Measurements from ENCODE around the gene ERCC6L2. TPM values are rescaled to one million over a fixed set of nuclear protein-coding genes. Genes with fewer than 3 reads are reported as not detected.

Gene ERCC6L2
- total RNA-seq: 20.3 TPM
- long read RNA-seq, partial matches to known transcripts: 2 of 5 reads
- long read RNA-seq, other reads (novel, unspliced or antisense): 3 of 5 reads

GRCh38 chr9:95875305-95876137 lies at the start of gene ERCC6L2:
Gene ERCC6L2 (plus strand): TSS chr9:95875691. CDS start chr9:95876039, 348 bp downstream.
- intact Hi-C loops (cut with DNase I): no loop called here

DNA sequence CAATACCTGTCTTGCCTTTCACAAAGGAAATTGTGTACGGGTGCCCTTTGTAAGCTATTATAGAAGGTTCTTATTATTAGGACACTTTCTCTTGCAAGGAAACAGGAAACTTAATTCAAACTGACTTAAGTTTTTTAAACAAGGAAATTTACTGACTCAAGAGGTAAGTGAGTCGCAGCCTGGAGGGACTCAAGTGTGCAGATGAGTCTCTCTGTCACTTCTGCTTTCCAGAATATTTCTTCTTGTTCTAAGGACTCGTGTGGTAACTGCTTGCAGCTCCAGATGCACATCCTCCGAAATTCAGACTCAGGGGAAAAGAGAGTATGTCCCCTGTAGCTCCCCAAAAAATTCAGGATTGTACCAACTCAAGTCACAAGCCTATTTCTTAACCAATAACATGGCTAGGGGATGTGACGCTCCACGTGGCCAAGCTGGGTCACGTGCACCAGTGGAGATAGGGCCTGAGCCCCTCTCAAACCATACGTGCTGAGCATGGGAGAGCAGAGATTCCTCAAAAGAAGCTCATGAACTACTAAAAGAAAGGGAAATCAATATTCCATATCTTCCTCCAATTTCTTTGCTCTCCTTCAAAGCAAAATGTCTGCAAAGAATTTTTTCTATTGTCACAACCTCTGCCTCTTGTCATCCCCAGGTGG lies 49.2 kb upstream of the ERCC6L2 start:
- DNase-seq (no peak), ATAC-seq (ENCODE audit: poor library complexity) (no peak)
- intact Hi-C loops (cut with DNase I): no loop called here

More at GRCh38 chr9:95875305-95876137, at the start of gene ERCC6L2:
- DNase-seq (peak; percentile 97), ATAC-seq (ENCODE audit: poor library complexity) (peak; percentile 98)

GRCh38 chr9:95830768-95831167 lies 44.7 kb upstream of the ERCC6L2 start:
- intact Hi-C loops (cut with DNase I): no loop called here
- DNase-seq (no peak), ATAC-seq (ENCODE audit: poor library complexity) (no peak)

DNA sequence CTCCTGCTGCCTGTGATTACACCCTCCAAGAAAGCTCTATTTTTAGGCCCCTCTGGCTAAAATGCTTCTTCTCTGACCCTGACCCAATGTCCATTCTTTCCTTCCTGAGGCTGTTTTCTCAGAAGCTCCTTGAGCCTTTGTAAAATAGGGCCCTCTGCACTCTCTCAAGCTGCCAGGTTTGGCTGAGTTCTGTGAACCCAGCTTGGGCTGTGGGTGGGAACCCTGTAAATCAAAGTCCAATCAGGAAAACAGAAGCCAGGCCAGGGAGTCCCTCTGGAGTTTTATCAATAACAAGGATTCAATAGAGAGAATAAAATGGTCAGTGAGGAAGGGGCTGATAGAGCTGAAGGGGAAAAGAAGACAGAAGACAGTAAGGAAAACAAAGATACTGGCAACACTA lies 43.7 kb upstream of the ERCC6L2 start:
- intact Hi-C loops (cut with DNase I): no loop called here
- DNase-seq (no peak), ATAC-seq (ENCODE audit: poor library complexity) (no peak)

DNA sequence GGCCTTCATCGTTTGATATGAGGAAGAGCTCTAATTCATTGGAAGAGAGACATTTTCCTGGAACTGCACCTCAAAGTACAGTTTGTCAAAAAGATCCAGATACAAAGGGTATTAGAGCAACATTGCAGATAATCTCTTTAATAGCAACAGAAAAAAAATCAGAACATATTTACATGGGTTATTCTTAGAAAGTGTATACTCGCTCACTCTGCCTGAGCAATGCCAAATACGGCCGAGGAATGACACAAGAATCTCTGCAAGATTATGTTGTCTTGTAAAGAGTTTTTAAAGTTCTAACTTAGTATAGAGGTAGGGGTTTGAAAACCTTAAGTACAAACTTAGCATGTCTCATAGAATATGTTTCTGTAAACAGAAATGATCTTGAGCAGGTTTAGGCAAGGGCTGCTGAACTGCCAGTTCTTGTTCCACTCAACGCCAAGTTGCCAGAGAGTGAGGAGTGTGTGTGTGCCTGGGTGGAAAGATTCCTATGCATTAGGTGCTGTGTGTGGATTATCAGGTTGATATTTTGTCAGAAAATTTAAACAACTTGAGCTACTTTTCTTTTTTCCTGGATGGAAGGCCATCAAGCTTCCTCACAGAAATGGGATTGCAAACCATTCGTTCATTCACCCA lies 41.8 kb upstream of the ERCC6L2 start:
- DNase-seq (no peak), ATAC-seq (ENCODE audit: poor library complexity) (peak; percentile 38)
- intact Hi-C loops (cut with DNase I): no loop called here

DNA sequence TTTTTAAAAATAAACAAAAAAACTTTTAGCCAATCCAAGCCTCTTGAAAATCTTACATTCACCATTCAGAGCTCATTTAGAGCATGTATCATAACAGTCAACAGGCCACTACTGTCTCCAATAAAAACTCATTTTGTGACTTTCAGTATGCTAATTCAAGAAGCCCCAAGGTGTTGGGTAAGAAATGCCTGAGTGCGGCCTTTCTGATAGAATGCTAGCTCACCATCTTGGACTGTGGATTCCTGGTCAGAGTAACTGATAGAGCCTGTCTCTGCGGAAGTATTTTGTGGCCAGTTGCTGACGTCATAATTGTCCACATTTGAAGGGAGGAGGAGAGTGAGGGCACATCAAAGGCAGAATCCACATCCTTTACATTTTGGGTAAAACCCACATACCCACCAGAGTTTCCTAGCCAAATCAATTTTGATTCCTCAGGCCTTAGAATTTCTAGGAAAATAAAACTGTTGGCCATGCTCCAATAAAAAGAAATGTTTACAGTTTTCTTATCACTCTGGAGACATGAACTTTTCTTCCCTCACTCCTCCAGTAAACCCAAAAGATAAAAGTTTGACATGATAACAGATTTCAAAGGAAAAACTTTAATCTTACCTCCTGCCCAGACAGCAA lies 41.1 kb upstream of the ERCC6L2 start:
- ATAC-seq (ENCODE audit: poor library complexity): no peak
- DNase-seq: no peak
- intact Hi-C loops (cut with DNase I): no loop called here

- intact Hi-C loops (cut with DNase I): no loop called here
- DNase-seq (no peak), ATAC-seq (ENCODE audit: poor library complexity) (no peak)
Measured at GRCh38 chr9:95835393-95835792, 40.1 kb upstream of the ERCC6L2 start.

DNA sequence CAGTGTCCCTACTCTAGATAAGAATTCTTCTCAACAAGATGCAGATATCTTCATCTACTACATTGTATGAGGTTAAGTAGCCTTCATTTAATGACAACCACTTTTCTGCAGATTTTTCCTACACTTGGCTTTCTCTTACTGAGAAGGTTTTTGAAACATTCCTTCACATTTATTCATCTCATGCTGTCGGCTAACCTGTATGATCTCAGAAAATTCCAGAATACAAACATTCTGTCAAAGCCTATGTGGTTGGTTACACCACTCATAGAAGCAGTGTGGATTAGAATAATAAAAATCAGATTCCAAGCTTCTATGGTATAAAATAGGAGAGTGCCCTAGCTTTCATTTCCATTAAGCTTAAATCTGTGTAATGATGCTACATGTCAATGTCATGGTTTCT lies 39.4 kb upstream of the ERCC6L2 start:
- ATAC-seq (ENCODE audit: poor library complexity): no peak

GRCh38 chr9:95839012-95839411 lies 36.5 kb upstream of the ERCC6L2 start:
- DNase-seq (no peak), ATAC-seq (ENCODE audit: poor library complexity) (no peak)
- intact Hi-C loops (cut with DNase I): no loop called here

More for the DNA sequence above, 39.4 kb upstream of the ERCC6L2 start:
- DNase-seq: no peak
- intact Hi-C loops (cut with DNase I): no loop called here

- intact Hi-C loops (cut with DNase I): no loop called here
- no peak for ATAC-seq (ENCODE audit: poor library complexity)
Measured at GRCh38 chr9:95840074-95840473, 35.4 kb upstream of the ERCC6L2 start.

DNA sequence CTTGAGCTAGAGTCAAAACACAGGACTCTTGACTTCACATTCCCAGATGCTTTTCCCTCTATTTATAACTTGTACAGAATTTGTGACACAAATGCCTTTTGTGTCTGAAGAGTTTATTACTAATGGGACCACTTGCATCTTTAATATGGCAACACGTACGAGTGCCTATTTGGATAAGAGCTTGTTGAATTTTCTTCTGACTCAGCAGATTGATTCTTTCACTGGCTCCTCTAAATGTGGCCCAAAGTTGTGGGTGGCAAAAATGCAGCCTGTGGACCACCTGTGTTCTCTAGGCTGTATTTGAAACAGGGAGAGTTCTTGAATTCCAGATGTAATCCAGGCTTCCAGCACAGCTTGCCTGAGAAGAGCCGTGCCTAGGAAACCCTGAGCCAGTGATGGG lies 34.1 kb upstream of the ERCC6L2 start:
- ATAC-seq (ENCODE audit: poor library complexity) (no peak), DNase-seq (no peak)
- intact Hi-C loops (cut with DNase I): no loop called here

More at GRCh38 chr9:95840074-95840473, 35.4 kb upstream of the ERCC6L2 start:
- DNase-seq: no peak

GRCh38 chr9:95845751-95846150 lies 29.7 kb upstream of the ERCC6L2 start:
- DNase-seq: no peak
- intact Hi-C loops (cut with DNase I): no loop called here
- ATAC-seq (ENCODE audit: poor library complexity): no peak

DNA sequence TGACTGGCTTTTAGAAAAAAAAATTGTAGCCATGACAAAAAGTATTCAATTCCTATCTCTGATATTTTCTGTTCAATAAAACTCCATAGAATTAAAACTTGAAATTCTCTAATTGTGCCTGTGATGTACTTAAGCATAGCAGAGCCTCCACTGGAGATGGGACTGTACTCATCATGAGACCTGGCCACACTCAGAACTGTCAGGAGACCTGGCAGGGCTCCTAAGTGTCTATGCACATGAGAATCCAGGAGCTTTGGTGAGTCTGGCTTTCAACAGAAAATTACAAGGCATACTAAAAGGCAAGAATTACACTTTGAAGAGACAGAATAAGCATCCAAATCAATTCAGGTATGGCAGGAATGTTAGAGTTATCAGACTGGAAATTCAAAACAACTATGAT lies 26.7 kb upstream of the ERCC6L2 start:
- intact Hi-C loops (cut with DNase I): no loop called here
- ATAC-seq (ENCODE audit: poor library complexity) (no peak), DNase-seq (no peak)

GRCh38 chr9:95852059-95853032 lies 23.1 kb upstream of the ERCC6L2 start:
- no peak for ATAC-seq (ENCODE audit: poor library complexity)
- intact Hi-C loops (cut with DNase I): no loop called here
- DNase-seq: no peak

- ATAC-seq (ENCODE audit: poor library complexity): no peak
- intact Hi-C loops (cut with DNase I): no loop called here
- DNase-seq: no peak
Measured at GRCh38 chr9:95854386-95855020, 21.0 kb upstream of the ERCC6L2 start.

DNA sequence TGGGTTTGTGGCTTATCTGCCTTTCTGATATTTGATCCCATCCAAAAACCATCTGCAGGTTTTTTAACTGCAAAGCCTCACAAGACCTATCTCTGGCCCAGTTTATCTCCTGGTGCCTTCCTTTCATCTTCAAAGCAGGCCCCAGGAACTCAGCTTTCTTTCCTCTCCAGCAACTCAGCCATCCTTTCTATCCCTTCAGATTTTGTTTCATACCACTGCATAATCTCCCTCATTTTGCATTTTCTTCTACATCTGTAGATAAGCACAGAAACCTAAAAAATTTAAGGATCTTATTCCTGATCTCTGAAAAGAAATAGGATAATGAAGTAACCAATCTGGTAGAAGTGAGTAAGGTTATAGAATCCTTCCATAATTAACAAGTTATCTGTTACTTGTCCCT lies 19.5 kb upstream of the ERCC6L2 start:
- DNase-seq (no peak), ATAC-seq (ENCODE audit: poor library complexity) (no peak)
- intact Hi-C loops (cut with DNase I): no loop called here

- no peak for DNase-seq
- intact Hi-C loops (cut with DNase I): no loop called here
- ATAC-seq (ENCODE audit: poor library complexity): no peak
Measured at GRCh38 chr9:95857124-95857523, 18.4 kb upstream of the ERCC6L2 start.

DNA sequence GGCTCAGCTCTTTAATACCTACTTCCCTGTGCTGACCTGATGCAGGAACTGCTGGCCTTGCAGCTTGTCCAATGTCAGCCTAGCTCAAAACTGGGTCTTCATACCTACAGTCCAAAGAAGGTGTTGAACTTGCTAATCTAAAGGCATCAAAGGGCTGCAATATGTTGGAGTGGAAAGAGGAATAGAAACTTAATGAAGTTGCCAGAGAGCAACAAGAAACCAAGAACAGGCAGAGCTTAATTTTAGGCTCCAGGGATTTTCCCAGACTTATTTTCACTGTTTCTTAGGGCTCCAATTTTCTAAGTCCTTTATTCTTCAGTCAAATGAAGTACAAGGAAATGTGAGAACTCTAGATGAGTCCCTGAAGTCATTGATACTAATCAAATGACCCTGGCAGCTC lies 17.6 kb upstream of the ERCC6L2 start:
- no peak for DNase-seq

More for the DNA sequence above, 17.6 kb upstream of the ERCC6L2 start:
- ATAC-seq (ENCODE audit: poor library complexity): no peak
- intact Hi-C loops (cut with DNase I): no loop called here

Measured in Right ventricle myocardium superior (tissue), 1 donor.